Heart right ventricle (tissue), 16 donors: Measurements from ENCODE around the gene IP6K3. TPM values are rescaled to one million over a fixed set of nuclear protein-coding genes. Genes with fewer than 3 reads are reported as not detected.
A peak's percentile ranks its signal among the peaks of the same experiment; 100 is the strongest.

Experiments used
- ATAC-seq, 8 donors: fragments of 200-7000 bp; cut with Tn5 transposase; one replicate each; pipeline ENCODE4 v1.9.1; 2020; ENCODE audit warnings: mild to moderate bottlenecking in 8 of 8, moderate library complexity in 8 of 8, moderate number of reproducible peaks in 1 of 8
- DNase-seq, 2 donors: peaks; one replicate each; pipeline ENCODE4 v3.0.0-alpha.2; 2020
- H3K27ac ChIP-seq, 10 donors: fragments of 200-600 bp; sonication (generic) in 2 of 10; one replicate each; pipeline versions ENCODE4 v1.5.0 to v1.8.0; 2020 to 2022; ENCODE audit warnings: mild to moderate bottlenecking in 3 of 10
- H3K27me3 ChIP-seq, 7 donors: fragments of 200-600 bp; one replicate each; pipeline ENCODE4 v1.8.0; 2021 to 2022; ENCODE audit warnings: mild to moderate bottlenecking in 2 of 7
- H3K36me3 ChIP-seq, 9 donors: fragments of 200-600 bp; sonication (generic) in 1 of 9; one replicate each; pipeline versions ENCODE4 v1.5.0 to v1.8.0; 2020 to 2022; ENCODE audit warnings: mild to moderate bottlenecking in 2 of 9
- H3K4me1 ChIP-seq, 9 donors: fragments of 200-600 bp; sonication (generic) in 1 of 9; one replicate each; pipeline versions ENCODE4 v1.5.0 to v1.8.0; 2020 to 2022; ENCODE audit warnings: mild to moderate bottlenecking in 4 of 9
- H3K4me3 ChIP-seq, 10 donors: fragments of 200-600 bp; sonication (generic) in 2 of 10; one replicate each; pipeline versions ENCODE4 v1.5.0 to v1.8.0; 2020 to 2022; ENCODE audit warnings: mild to moderate bottlenecking in 7 of 10, moderate library complexity in 2 of 10
- H3K9me3 ChIP-seq, 11 donors: fragments of 200-600 bp in 10 of 11; sonication (generic) in 2 of 11; one replicate each; pipeline versions ENCODE4 v1.5.0 to v1.8.0; 2013 to 2022; ENCODE audit warnings: mild to moderate bottlenecking in 2 of 11, control low read depth in 1 of 11, moderate library complexity in 1 of 11
- WGBS, 2 donors: extraction: QIAGEN DNeasy Blood & Tissue Kit; methylation state at CpG; one replicate each; pipeline ENCODE4 v1.1.7; 2013; ENCODE audit warnings: inconsistent platforms in 1 of 2; 5-methylcytosine and 5-hydroxymethylcytosine counted together
- intact Hi-C, 10 donors: fragments of 100-400 bp; cut with DNase I; formaldehyde crosslinking; loops; one replicate each; pipeline versions ENCODE4 v1.11.1 to v1.14.2; 2022
- polyA plus RNA-seq, 2 donors: library from polyadenylated mRNA; stranded (reverse); fragments of 200-250 nt; gene quantifications; one replicate each; pipeline ENCODE4 v1.2.3, GENCODE V29; 2013
- total RNA-seq, 10 donors: library from RNA; stranded (reverse); fragmentation: NEBNext Ultra II Directional in 3 of 10; extraction: Animal tissue kit (Norgen Biotek cat#: 25700) in 3 of 10; gene quantifications; one replicate each; pipeline versions ENCODE4 v1.2.1 to v1.2.4, GENCODE V29; 2021 to 2023
- TF ChIP-seq, protein P1 (sequence below), 9 donors: fragments of 200-600 bp; sonication (generic) in 2 of 9; IDR thresholded peaks; one replicate each; pipeline versions ENCODE4 v1.5.0 to v1.8.0; 2021 to 2022; ENCODE audit warnings: antibody characterized with exemption in 9 of 9, mild to moderate bottlenecking in 5 of 9, moderate library complexity in 1 of 9
- donor health status: Arrhythmogenic right ventricular cardiomyopathy.
- donor health status: ischemic (EF 13 %, LVEDD 7.1; RV severe dilation, severe dysfunction).
- donor health status: healthy with polysubstance abuse.
- donor health status: DM: no; HTN: yes; CAD: no.
- donor health status: DM: no; HTN: no; CAD: no.
- donor health status: ischemic (EF 25% LVEDD 6.9; RV normal size, moderate dysfunction).
- donor health status: ischemic (EF 25% LVEDD 5.7; RV mildly dilated, moderate dysfunction).
- donor health status: healthy.
- donor health status: DM: yes; HTN: yes; CAD: no.
- donor health status: Ischemic cardiomyopathy.
- donor health status: ischemic (EF 35%, LVEDD 5.7; RV mildly dilated, moderate dysfunction).
- donor health status: nonischemic (EF 11% LVEDD 7.7; RV severe dilation, severe dysfunction).
- donor health status: DM: yes; HTN: yes; CAD: no.
- donor health status: PGD.
- donor health status: ischemic (EF 29% LVEDD 5.4; RV normal size, mild dysfunction).
- donor health status: nonischemic (EF 23%, LVEDD 6.1; RV moderate dilation, normal function).

Gene IP6K3
- total and polyA plus RNA-seq, 12 donors = 15.9 to 55.7 (median 27.5) TPM

DNA sequence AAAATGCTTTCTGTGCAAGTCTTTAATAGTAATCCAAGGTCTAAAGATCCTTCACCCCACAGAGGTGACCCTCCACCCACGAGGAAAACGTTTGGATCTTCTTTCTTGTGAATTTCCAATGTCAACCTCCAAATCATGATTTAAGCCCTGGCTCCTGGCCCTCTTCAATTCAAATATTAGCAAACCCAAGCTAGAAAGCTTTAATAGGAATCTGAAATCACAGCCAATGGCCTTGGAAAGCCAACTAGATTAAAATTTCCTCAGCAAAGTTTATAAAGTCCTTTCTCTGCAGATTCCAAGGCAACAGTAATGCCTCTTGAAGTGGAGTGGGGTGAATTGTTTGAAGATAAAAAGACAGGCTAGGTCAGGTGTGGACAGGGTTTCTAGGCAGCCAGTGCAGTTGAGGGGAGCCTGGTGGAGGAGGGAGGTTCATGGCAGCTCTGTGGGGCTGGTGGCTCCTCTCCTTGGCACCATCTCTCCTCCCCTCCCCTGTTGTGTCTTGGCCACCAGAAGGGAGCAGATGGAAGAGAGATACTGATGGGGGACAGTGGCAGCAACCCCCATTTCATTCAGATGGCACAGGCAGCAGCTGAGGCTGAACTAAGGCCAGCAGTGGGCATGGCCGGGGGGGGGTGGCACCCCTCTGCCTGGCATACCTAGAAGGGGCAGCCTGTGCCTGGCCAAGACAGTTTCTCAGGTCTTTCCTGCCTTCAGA lies 23.2 kb downstream of the IP6K3 start:
- WGBS, 2 donors = 54 to 71% methylated on average over 3 of the region's 3 CpGs
- no peak overlapping the region for H3K4me3 ChIP-seq
- H3K27me3 ChIP-seq = peaks cover 0 to 6% (median 0%) of the 10 kb centered on the region in 7 donors
- H3K9me3 ChIP-seq = no peaks in the 10 kb centered on the region
- DNase-seq (no peak), ATAC-seq (no peak)
- peaks cover 0 to 14% (median 0%) of the 10 kb centered on the region in 9 donors for H3K36me3 ChIP-seq
- peak overlapping the region in 4 of 10 donors; percentile 16 to 52 (median 29) for H3K27ac ChIP-seq
- TF ChIP-seq, protein P1, sequence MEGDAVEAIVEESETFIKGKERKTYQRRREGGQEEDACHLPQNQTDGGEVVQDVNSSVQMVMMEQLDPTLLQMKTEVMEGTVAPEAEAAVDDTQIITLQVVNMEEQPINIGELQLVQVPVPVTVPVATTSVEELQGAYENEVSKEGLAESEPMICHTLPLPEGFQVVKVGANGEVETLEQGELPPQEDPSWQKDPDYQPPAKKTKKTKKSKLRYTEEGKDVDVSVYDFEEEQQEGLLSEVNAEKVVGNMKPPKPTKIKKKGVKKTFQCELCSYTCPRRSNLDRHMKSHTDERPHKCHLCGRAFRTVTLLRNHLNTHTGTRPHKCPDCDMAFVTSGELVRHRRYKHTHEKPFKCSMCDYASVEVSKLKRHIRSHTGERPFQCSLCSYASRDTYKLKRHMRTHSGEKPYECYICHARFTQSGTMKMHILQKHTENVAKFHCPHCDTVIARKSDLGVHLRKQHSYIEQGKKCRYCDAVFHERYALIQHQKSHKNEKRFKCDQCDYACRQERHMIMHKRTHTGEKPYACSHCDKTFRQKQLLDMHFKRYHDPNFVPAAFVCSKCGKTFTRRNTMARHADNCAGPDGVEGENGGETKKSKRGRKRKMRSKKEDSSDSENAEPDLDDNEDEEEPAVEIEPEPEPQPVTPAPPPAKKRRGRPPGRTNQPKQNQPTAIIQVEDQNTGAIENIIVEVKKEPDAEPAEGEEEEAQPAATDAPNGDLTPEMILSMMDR (IDR thresholded peaks at IDR 0.05) = no peak
- intact Hi-C loops = loop anchor here in 1 of 10 donors (5.0 kb wide), 1 partner anchor 39 kb away; no protein-coding TSS in a partner anchor
- peaks cover 6 to 44% (median 24%) of the 10 kb centered on the region in 9 donors for H3K4me1 ChIP-seq

DNA sequence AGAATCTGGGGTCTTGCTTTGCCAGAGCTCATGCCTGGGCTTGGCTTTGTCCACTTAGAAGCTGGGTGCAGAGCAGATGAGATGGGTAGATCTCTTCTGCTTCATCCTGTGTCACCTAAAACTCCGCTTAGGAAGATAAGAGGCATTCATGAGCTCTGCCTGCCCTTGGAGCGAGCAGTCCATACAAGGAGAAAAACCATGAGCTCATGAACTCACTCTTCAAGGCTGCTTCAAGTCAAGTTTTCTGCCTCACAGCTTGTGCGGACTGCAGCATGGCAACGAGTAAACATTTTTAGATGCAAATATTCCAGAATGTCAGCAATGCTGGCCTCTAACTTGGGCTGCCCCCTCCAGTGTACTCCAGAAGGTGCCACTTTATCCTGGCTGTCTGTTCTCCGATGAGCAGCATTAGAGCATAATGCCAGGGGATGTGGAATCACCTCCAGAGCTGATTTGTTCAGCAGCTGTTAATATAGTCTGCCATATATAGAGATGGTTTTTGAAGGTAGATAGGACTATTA lies 24.5 kb downstream of the IP6K3 start:
- H3K36me3 ChIP-seq = peaks cover 0 to 14% (median 0%) of the 10 kb centered on the region in 9 donors
- 54 to 68% methylated on average over 5 of the region's 5 CpGs for WGBS, 2 donors
- no peak overlapping the region for H3K4me3 ChIP-seq
- peaks cover 0 to 44% (median 22%) of the 10 kb centered on the region in 9 donors for H3K4me1 ChIP-seq
- peak overlapping the region in 7 of 10 donors; percentile 30 to 53 (median 39) for H3K27ac ChIP-seq
- TF ChIP-seq, protein P1 (IDR thresholded peaks at IDR 0.05) = no peak
- DNase-seq = no peak
- H3K27me3 ChIP-seq = peaks cover 0 to 6% (median 0%) of the 10 kb centered on the region in 7 donors
- intact Hi-C loops = loop anchor here in 1 of 10 donors (5.0 kb wide), 1 partner anchor 40 kb away; no protein-coding TSS in a partner anchor
- peak in 6 of 8 donors; percentile 9 to 63 (median 24) for ATAC-seq
- H3K9me3 ChIP-seq = no peaks in the 10 kb centered on the region

DNA sequence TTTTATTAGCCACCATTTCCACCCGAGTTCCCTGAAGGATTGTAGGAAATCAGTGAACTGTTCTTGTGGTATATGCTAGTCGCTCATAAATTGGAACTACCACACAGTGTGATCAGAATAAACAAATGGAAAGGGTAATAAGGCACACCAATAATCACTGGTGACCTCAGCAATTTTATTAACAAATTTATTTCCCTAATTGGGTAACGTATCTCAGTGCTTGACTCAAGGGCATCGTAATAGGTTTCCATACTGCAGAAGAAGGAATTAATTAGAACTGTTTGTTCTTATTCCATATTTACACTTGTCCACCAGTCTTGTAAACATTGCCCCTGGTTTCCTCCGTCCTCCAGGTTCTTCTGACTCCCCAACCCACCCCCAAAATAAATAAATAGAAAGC lies 25.2 kb downstream of the IP6K3 start:
- peaks cover 0 to 6% (median 0%) of the 10 kb centered on the region in 7 donors for H3K27me3 ChIP-seq
- peak overlapping the region in 7 of 10 donors; percentile 30 to 53 (median 39) for H3K27ac ChIP-seq
- TF ChIP-seq, protein P1 (IDR thresholded peaks at IDR 0.05) = no peak
- ATAC-seq = no peak
- intact Hi-C loops = loop anchor here in 1 of 10 donors (5.0 kb wide), 1 partner anchor 41 kb away; no protein-coding TSS in a partner anchor
- 58 to 84% methylated on average over 5 of the region's 5 CpGs for WGBS, 2 donors
- H3K9me3 ChIP-seq = no peaks in the 10 kb centered on the region
- H3K4me1 ChIP-seq = peaks cover 0 to 41% (median 19%) of the 10 kb centered on the region in 9 donors
- peaks cover 0 to 13% (median 0%) of the 10 kb centered on the region in 9 donors for H3K36me3 ChIP-seq
- H3K4me3 ChIP-seq = no peak overlapping the region
- DNase-seq = no peak

DNA sequence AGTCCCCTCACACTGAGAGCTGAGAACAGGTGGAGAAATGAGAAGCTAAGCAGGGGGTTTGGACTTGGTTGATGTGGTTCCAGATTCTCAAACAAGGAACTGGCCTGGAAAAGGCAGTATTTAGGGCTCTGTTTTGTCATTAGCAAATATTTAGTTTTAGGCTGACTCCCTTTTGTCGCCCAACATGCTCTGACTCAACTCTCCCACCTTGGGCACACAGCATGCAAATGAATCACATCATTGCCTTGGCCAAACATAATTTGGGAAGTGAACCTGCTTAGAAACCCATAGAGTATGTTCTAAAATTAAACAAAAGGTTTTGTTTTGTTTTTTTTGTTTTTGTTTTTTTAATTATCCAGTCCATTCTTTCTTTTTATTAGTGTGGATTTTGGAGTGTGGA lies 25.7 kb downstream of the IP6K3 start:
- 92 to 98% methylated on average over 1 of the region's 1 CpG for WGBS, 2 donors
- Histone ChIP-seq H3K9me3 (no peaks in the 10 kb centered on the region), H3K27me3 (peaks cover 0 to 6% (median 0%) of the 10 kb centered on the region in 7 donors), H3K4me1 (peaks cover 0 to 41% (median 19%) of the 10 kb centered on the region in 9 donors), H3K4me3 (no peak overlapping the region), H3K27ac (no peak overlapping the region), H3K36me3 (peaks cover 0 to 10% (median 0%) of the 10 kb centered on the region in 9 donors)
- TF ChIP-seq, protein P1 (IDR thresholded peaks at IDR 0.05) = no peak
- ATAC-seq (no peak), DNase-seq (no peak)
- intact Hi-C loops = loop anchor here in 1 of 10 donors (5.0 kb wide), 1 partner anchor 41 kb away; no protein-coding TSS in a partner anchor
